Body of pancreas (tissue), 4 donors: Measurements from ENCODE around the gene MESP2. TPM values are rescaled to one million over a fixed set of nuclear protein-coding genes. Genes with fewer than 3 reads are reported as not detected.
A peak's percentile ranks its signal among the peaks of the same experiment; 100 is the strongest.
"Not testable (repeated sequence)": the region's sequence is repeated elsewhere in the genome, so short reads cannot be mapped to it uniquely, and the experiment has no call there.

ENCODE experiments used
- ATAC-seq: fragments of 150-250 bp; one replicate; pipeline ENCODE4 v1.9.1; 2016
- DNase-seq, 4 donors: peaks; one replicate each; pipeline ENCODE4 v3.0.0-alpha.2; 2019
- H3K27ac ChIP-seq, 4 donors: fragments of 200-600 bp; sonication (generic); 1 replicate in 3 of 4; 2 replicates in 1 of 4; pipeline versions ENCODE4 v1.5.1 to v1.6.1; 2016 to 2019; ENCODE audit warnings: mild to moderate bottlenecking in 1 of 4, mixed read lengths in 1 of 4, moderate library complexity in 1 of 4
- H3K27me3 ChIP-seq, 2 donors: fragments of 200-600 bp; sonication (generic); one replicate each; pipeline ENCODE4 v1.6.0; 2016; ENCODE audit warnings: mild to moderate bottlenecking in 1 of 2
- H3K36me3 ChIP-seq, 2 donors: fragments of 200-600 bp; sonication (generic); replicated peaks in 1 of 2; 2 replicates each; pipeline ENCODE4 v1.5.1; 2016; ENCODE audit warnings: low read depth in 2 of 2; ENCODE audit not compliant: insufficient read depth in 1 of 2
- H3K4me1 ChIP-seq: fragments of 200-600 bp; sonication (generic); one replicate; pipeline ENCODE4 v1.6.0; 2016
- H3K4me3 ChIP-seq, 2 donors: fragments of 200-600 bp; sonication (generic); 1 replicate in 1 of 2; 2 replicates in 1 of 2; pipeline ENCODE4 v1.5.1; 2016 to 2019
- H3K9me3 ChIP-seq, 3 donors: fragments of 200-600 bp; sonication (generic); 1 replicate in 2 of 3; 2 replicates in 1 of 3; pipeline ENCODE4 v1.5.1; 2016
- POLR2A ChIP-seq, 3 donors: fragments of 450-650 bp; IDR thresholded peaks; one replicate each; pipeline ENCODE4 v1.6.1; 2016; ENCODE audit warnings: antibody characterized with exemption in 3 of 3, mild to moderate bottlenecking in 2 of 3
- WGBS, 2 donors: methylation state at CpG; one replicate each; pipeline ENCODE4 v1.1.5; 2017; 5-methylcytosine and 5-hydroxymethylcytosine counted together
- intact Hi-C: fragments of 100-400 bp; cut with DNase I; formaldehyde crosslinking; loops from one replicate; pipeline ENCODE4 v1.15.1; 2023
- total RNA-seq, 2 donors: library from RNA; depleted of rRNA; stranded (reverse); fragments of >200 nt; gene quantifications; one replicate each; pipeline ENCODE4 v1.1.0, GENCODE V29; 2016
- TF ChIP-seq, protein P1 (sequence below), 7 experiments: fragments of 450-650 bp in 4 of 7; fragments of 200-600 bp in 3 of 7; sonication (generic) in 3 of 7; IDR thresholded peaks; one replicate each; pipeline ENCODE4 v1.5.1; 2016 to 2019; ENCODE audit warnings: antibody characterized with exemption in 7 of 7

Gene MESP2
- total RNA-seq, 2 donors from 2014 or later: 1.8 TPM; not detected in 1

GRCh38 chr15:89781055-89781454 lies 4.9 kb downstream of the MESP2 start:
- Histone ChIP-seq H3K36me3 (no peaks in the 10 kb centered on the region), H3K4me1 (peaks cover 51% of the 10 kb centered on the region), H3K27ac (no peak overlapping the region), H3K4me3 (no peak overlapping the region), H3K27me3 (no peaks in the 10 kb centered on the region), H3K9me3 (no peaks in the 10 kb centered on the region)
- TF ChIP-seq, protein P1, sequence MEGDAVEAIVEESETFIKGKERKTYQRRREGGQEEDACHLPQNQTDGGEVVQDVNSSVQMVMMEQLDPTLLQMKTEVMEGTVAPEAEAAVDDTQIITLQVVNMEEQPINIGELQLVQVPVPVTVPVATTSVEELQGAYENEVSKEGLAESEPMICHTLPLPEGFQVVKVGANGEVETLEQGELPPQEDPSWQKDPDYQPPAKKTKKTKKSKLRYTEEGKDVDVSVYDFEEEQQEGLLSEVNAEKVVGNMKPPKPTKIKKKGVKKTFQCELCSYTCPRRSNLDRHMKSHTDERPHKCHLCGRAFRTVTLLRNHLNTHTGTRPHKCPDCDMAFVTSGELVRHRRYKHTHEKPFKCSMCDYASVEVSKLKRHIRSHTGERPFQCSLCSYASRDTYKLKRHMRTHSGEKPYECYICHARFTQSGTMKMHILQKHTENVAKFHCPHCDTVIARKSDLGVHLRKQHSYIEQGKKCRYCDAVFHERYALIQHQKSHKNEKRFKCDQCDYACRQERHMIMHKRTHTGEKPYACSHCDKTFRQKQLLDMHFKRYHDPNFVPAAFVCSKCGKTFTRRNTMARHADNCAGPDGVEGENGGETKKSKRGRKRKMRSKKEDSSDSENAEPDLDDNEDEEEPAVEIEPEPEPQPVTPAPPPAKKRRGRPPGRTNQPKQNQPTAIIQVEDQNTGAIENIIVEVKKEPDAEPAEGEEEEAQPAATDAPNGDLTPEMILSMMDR (IDR thresholded peaks at IDR 0.05): no peak
- TF ChIP-seq POLR2A (IDR thresholded peaks at IDR 0.05): no peak
- WGBS, 2 donors: 73% methylated on average over 3 to 6 of the region's 6 CpGs
- DNase-seq (no peak), ATAC-seq (no peak)
- intact Hi-C loops: no loop called here

- ATAC-seq: peak; percentile 34
- Histone ChIP-seq H3K27me3 (no peaks in the 10 kb centered on the region), H3K4me3 (no peak overlapping the region), H3K27ac (peak overlapping the region in 3 of 4 donors; percentile 2 to 51 (median 34)), H3K4me1 (peaks cover 43% of the 10 kb centered on the region), H3K36me3 (no peaks in the 10 kb centered on the region), H3K9me3 (no peaks in the 10 kb centered on the region)
- peak in 3 of 4 donors; percentile 23 to 58 (median 55) for DNase-seq
- WGBS, 2 donors: 70 to 71% methylated on average over 15 of the region's 15 CpGs
- TF ChIP-seq, protein P1 (IDR thresholded peaks at IDR 0.05): no peak
- no peak for TF ChIP-seq POLR2A (IDR thresholded peaks at IDR 0.05)
- intact Hi-C loops: no loop called here
These were observed 5.9 kb downstream of the MESP2 start for GRCh38 chr15:89781891-89782618.

DNA sequence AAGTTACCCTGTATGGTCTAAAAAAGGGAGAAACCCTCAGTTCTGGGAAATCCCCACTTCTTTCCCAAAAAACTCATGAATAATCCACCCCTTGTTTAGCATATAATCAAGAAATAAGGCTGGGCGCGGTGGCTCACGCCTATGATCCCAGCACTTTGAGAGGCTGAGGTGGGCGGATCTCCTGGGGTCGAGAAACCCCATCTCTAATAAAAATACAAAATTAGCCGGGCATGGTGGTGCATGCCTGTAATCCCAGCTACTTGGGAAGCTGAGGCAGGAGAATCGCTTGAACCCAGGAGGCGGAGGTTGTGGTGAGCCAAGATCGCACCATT lies 6.5 kb downstream of the MESP2 start:
- H3K4me3 ChIP-seq, H3K9me3 ChIP-seq, ATAC-seq, H3K27me3 ChIP-seq, intact Hi-C loops, DNase-seq, H3K36me3 ChIP-seq: not testable (repeated sequence)
- 89 to 94% methylated on average over 9 of the region's 9 CpGs for WGBS, 2 donors
- H3K27ac ChIP-seq: peak overlapping the region in 3 of 4 donors; percentile 36 to 69 (median 51)
- H3K4me1 ChIP-seq: peaks cover 43% of the 10 kb centered on the region

DNA sequence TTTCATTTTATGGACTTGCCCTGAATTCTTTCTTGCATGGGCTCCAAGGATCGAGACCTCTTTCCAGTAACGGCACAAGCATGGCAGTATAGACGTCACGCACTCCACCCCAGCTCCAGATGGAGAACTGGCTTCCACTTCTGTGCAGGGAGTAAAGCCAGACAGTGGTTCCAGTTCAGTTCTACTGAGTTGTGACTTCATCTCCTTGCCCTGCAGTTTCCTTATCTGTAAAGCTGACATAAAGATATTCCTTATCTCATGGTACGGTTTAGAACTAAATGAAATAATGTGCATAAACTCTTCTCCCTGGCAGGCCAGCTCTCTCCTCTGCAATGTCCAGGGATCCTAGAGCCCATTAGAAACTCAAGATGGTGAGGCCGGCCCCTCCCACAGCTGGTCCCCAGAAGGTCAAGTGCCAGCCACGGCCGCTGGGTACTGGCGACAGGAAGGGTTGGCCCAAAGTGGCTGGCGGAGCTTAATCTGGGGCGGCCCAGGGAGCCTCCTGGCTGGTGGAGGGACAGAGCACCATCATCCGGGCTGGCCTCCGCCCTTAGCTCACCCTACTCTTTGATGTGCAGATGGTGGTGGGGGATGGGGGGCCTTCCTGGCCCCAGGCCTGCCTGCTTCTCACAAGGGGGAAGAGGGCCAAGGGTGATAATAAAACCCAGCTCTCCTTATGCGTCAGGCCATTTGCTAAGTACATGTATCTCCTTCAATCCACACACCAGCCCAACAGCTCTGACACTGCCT lies 7.2 kb downstream of the MESP2 start:
- Histone ChIP-seq H3K9me3 (no peaks in the 10 kb centered on the region), H3K36me3 (peaks cover 0 to 3% of the 10 kb centered on the region in 2 donors), H3K4me1 (peaks cover 43% of the 10 kb centered on the region), H3K27ac (peak overlapping the region; percentile 36 to 69 (median 54)), H3K4me3 (no peak overlapping the region), H3K27me3 (no peaks in the 10 kb centered on the region)
- DNase-seq: peak; percentile 36 to 64 (median 54)
- intact Hi-C loops: no loop called here
- TF ChIP-seq, protein P1 (IDR thresholded peaks at IDR 0.05): no peak
- no peak for TF ChIP-seq POLR2A (IDR thresholded peaks at IDR 0.05)
- ATAC-seq: peak; percentile 53
- WGBS, 2 donors: 33 to 38% methylated on average over 7 to 14 of the region's 14 CpGs

GRCh38 chr15:89783861-89784685 lies 7.9 kb downstream of the MESP2 start:
- H3K27me3 ChIP-seq: no peaks in the 10 kb centered on the region
- H3K27ac ChIP-seq: peak overlapping the region; percentile 36 to 69 (median 54)
- no peak overlapping the region for H3K4me3 ChIP-seq
- ATAC-seq (peak; percentile 11), DNase-seq (peak in 1 of 4 donors; percentile 22)
- TF ChIP-seq POLR2A (IDR thresholded peaks at IDR 0.05): peak in 1 of 3 donors; percentile 18
- TF ChIP-seq, protein P1 (IDR thresholded peaks at IDR 0.05): no peak
- WGBS, 2 donors: 73 to 90% methylated on average over 9 to 15 of the region's 15 CpGs
- intact Hi-C loops: no loop called here
- H3K36me3 ChIP-seq: peaks cover 0 to 7% of the 10 kb centered on the region in 2 donors
- no peaks in the 10 kb centered on the region for H3K9me3 ChIP-seq
- H3K4me1 ChIP-seq: peaks cover 43% of the 10 kb centered on the region
